Endothelial cell of umbilical vein (primary cell): ENCODE data around the gene MXD4. TPM values are rescaled to one million over a fixed set of nuclear protein-coding genes. Genes with fewer than 3 reads are reported as not detected.
"Not testable (repeated sequence)": the region's sequence is repeated elsewhere in the genome, so short reads cannot be mapped to it uniquely, and the experiment has no call there.

Source experiments
- BruUV-seq: library from RNA; stranded (reverse); fragments of 400-500 nt; replicated peaks from 2 replicates; lab custom pipeline; 2021; lab: Mats Ljungman, UMichigan
- CTCF ChIA-PET: fragments of 300-600, 350-600 bp; sonication (Branson Sonifier 250); formaldehyde crosslinking; loops from one replicate; lab custom pipeline; 2021; ENCODE audit warnings: antibody characterized with exemption, inconsistent platforms; lab: Charles Lee
- POLR2A ChIA-PET: fragments of 300-600, 350-600 bp; sonication (Branson Sonifier 250); formaldehyde crosslinking; loops from one replicate; lab custom pipeline; 2021; ENCODE audit warnings: antibody characterized with exemption, inconsistent platforms; lab: Charles Lee
- DNase-seq: peaks from one replicate; pipeline ENCODE4 v3.0.0-alpha.2; 2011; ENCODE audit warnings: low read depth, low spot score
- FAIRE-seq: peaks from 2 replicates; lab custom pipeline; 2011; peaks lifted over from hg19 to GRCh38; lab: Jason Lieb, UNC
- H2AFZ ChIP-seq: 2 replicates; pipeline ENCODE4 v1.6.0; 2012; ENCODE audit warnings: low read depth, low read length, control low read depth, inconsistent platforms
- H3K27ac ChIP-seq: 2 replicates; pipeline ENCODE4 v1.5.1; 2011; ENCODE audit warnings: low read depth, mild to moderate bottlenecking, control low read depth, low read length, moderate library complexity; ENCODE audit not compliant: insufficient read depth
- H3K27me3 ChIP-seq, 2 experiments: 2 replicates each; pipeline versions ENCODE4 v1.6.0 to v1.6.1; 2011; ENCODE audit warnings: low read length in 2 of 2, mixed read lengths in 1 of 2; ENCODE audit not compliant: control insufficient read depth in 2 of 2, insufficient read depth in 2 of 2
- H3K36me3 ChIP-seq, 2 experiments: 2 replicates in 1 of 2; 3 replicates in 1 of 2; pipeline ENCODE4 v1.5.1; 2011; ENCODE audit warnings: low read length in 2 of 2, mild to moderate bottlenecking in 1 of 2, moderate library complexity in 1 of 2; ENCODE audit not compliant: control insufficient read depth in 2 of 2, insufficient read depth in 2 of 2; ENCODE audit errors: extremely low read depth in 1 of 2
- H3K4me1 ChIP-seq: 3 replicates; pipeline ENCODE4 v1.5.1; 2011; ENCODE audit warnings: mild to moderate bottlenecking, low read length; ENCODE audit not compliant: control insufficient read depth, insufficient read depth; ENCODE audit errors: extremely low read depth
- H3K4me2 ChIP-seq: 2 replicates; pipeline ENCODE4 v1.6.1; 2011; ENCODE audit warnings: low read length, control low read depth, mixed read lengths; ENCODE audit not compliant: insufficient read depth
- H3K4me3 ChIP-seq, 3 experiments: fragments of 200-600 bp in 1 of 3; sonication (generic), shearing (Covaris generic) in 1 of 3; replicated peaks in 1 of 3; 2 replicates each; pipeline ENCODE4 v1.5.1; 2011 to 2016; ENCODE audit warnings: control low read depth in 3 of 3, low read length in 3 of 3, mild to moderate bottlenecking in 2 of 3, inconsistent platforms in 1 of 3, low read depth in 1 of 3, moderate library complexity in 1 of 3; ENCODE audit not compliant: insufficient read depth in 1 of 3
- H3K79me2 ChIP-seq: 2 replicates; pipeline ENCODE4 v1.6.0; 2012; ENCODE audit warnings: low read length, inconsistent platforms; ENCODE audit not compliant: control insufficient read depth, insufficient read depth
- H3K9ac ChIP-seq: replicated peaks from 2 replicates; pipeline ENCODE3; 2011; ENCODE audit warnings: low read length, control low read depth; ENCODE audit not compliant: insufficient read depth; ENCODE audit errors: extremely low read depth
- H3K9me1 ChIP-seq: replicated peaks from 3 replicates; pipeline ENCODE4 v1.6.0; 2011; ENCODE audit warnings: mild to moderate bottlenecking, low read length; ENCODE audit not compliant: control insufficient read depth, insufficient read depth; ENCODE audit errors: extremely low read depth
- H3K9me3 ChIP-seq: replicated peaks from 2 replicates; pipeline ENCODE4 v1.5.1; 2012; ENCODE audit warnings: low read length, inconsistent platforms; ENCODE audit not compliant: control insufficient read depth, insufficient read depth
- H4K20me1 ChIP-seq: replicated peaks from 2 replicates; pipeline ENCODE3; 2011; ENCODE audit warnings: mild to moderate bottlenecking, low read length; ENCODE audit not compliant: control insufficient read depth, insufficient read depth; ENCODE audit errors: extremely low read depth
- FOS ChIP-seq: IDR thresholded peaks from 2 replicates; pipeline ENCODE4 v1.6.1; 2011; ENCODE audit warnings: mild to moderate bottlenecking, low read length, moderate library complexity, borderline replicate concordance; ENCODE audit not compliant: insufficient read depth
- GATA2 ChIP-seq: IDR thresholded peaks from 2 replicates; pipeline ENCODE4 v1.7.0; 2011; ENCODE audit warnings: low read depth, mild to moderate bottlenecking, moderate library complexity, mixed read lengths, low read length; ENCODE audit not compliant: insufficient read length, insufficient read depth
- dilution Hi-C: fragments of 300-500 bp; cut with MboI; formaldehyde crosslinking; loops from one replicate; pipeline ENCODE4 v1.15.0; 2019; ENCODE audit warnings: low sequenced_read_pairs; ENCODE audit not compliant: extremely low pct_ligation_motif_present
- intact Hi-C: fragments of 100-400 bp; cut with micrococcal nuclease; formaldehyde crosslinking; loops from one replicate; pipeline ENCODE4 v1.10.0; 2022
- polyA plus RNA-seq, 4 experiments: library from polyadenylated mRNA; depleted of rRNA in 3 of 4; stranded (reverse) in 3 of 4; unstranded in 1 of 4; fragments of >200 nt; gene quantifications; 2 replicates each; pipeline versions ENCODE4 v1.2.1 to v1.2.3, GENCODE V29; 2011 to 2012; ENCODE audit warnings: missing spikeins in 1 of 4
- small RNA-seq: library from RNA; depleted of rRNA; stranded (forward); fragments of <200 nt; gene quantifications from one replicate; pipeline ENCODE3, GENCODE V24; 2012; ENCODE audit warnings: low replicate concordance, low read depth; ENCODE audit not compliant: insufficient read depth, insufficient read length
- total RNA-seq: library from RNA; stranded (reverse); gene quantifications from 2 replicates; pipeline ENCODE4 v1.2.3, GENCODE V29; 2021

MXD4 gene
- total and polyA plus RNA-seq, 2 donors (not counting 3 experiments of a cell fraction or from before 2014, with no cell fraction given) = 62.7 to 74.1 TPM

- DNase-seq (no peak), FAIRE-seq (no peak)
- CTCF ChIA-PET = interaction anchor here (1.4 kb wide), 2 partner anchors 13 to 224 kb away, joined by 3 to 4 read pairs; no protein-coding TSS in a partner anchor
- Histone ChIP-seq H3K79me2 (no peaks in the 10 kb centered on the region), H3K4me1 (no peaks in the 10 kb centered on the region), H4K20me1 (no peaks in the 10 kb centered on the region), H3K36me3 (no peaks in the 10 kb centered on the region), H2AFZ (no peak overlapping the region), H3K9ac (no peak overlapping the region), H3K4me2 (no peak overlapping the region), H3K9me1 (no peaks in the 10 kb centered on the region), H3K9me3 (no peaks in the 10 kb centered on the region), H3K4me3 (no peak overlapping the region), H3K27ac (no peak overlapping the region), H3K27me3 (no peaks in the 10 kb centered on the region)
- BruUV-seq = no TSS peak
- dilution Hi-C loops = no loop called here
- TF ChIP-seq GATA2 = no peak
- no peak for TF ChIP-seq FOS
- intact Hi-C loops = no loop called here
- POLR2A ChIA-PET = no interaction called here
Measured at GRCh38 chr4:2212831-2213230, 49.1 kb downstream of the MXD4 start.

- H3K9me1 ChIP-seq, H2AFZ ChIP-seq, H3K36me3 ChIP-seq, H3K79me2 ChIP-seq, POLR2A ChIA-PET, intact Hi-C loops, CTCF ChIA-PET, FAIRE-seq, H3K27me3 ChIP-seq, H3K9me3 ChIP-seq, H3K4me2 ChIP-seq, H3K27ac ChIP-seq, H4K20me1 ChIP-seq, H3K4me3 ChIP-seq, dilution Hi-C loops, H3K9ac ChIP-seq, H3K4me1 ChIP-seq, DNase-seq, BruUV-seq: not testable (repeated sequence)
Measured at GRCh38 chr4:2202789-2203188, 59.1 kb downstream of the MXD4 start.

Small RNA genes lying within 50 kb of the gene (small RNA-seq; reads per million reads assigned to genes)
- not detected for gene COX6B1P5

Other genes with a start within 250 kb of the MXD4 start
- 0.11 and 0.12 TPM in 2 replicates for gene NAT8L, start 202.8 kb downstream of the MXD4 start, total RNA-seq
- gene NAT8L, start 202.8 kb downstream of the MXD4 start, polyA plus RNA-seq = 0.10 and 0.11 TPM in 2 replicates
- gene HAUS3, start 20.0 kb downstream of the MXD4 start, total RNA-seq = 15.9 and 16.0 TPM in 2 replicates
- 4.4 and 4.6 TPM in 2 replicates for gene HAUS3, start 20.0 kb downstream of the MXD4 start, polyA plus RNA-seq
- gene POLN, start 20.0 kb downstream of the MXD4 start, total RNA-seq = 3.1 and 4.2 TPM in 2 replicates
- 1.3 TPM in 2 replicates for gene POLN, start 20.0 kb downstream of the MXD4 start, polyA plus RNA-seq
- gene ZFYVE28, start 156.5 kb upstream of the MXD4 start, total RNA-seq = 7.1 and 10.8 TPM in 2 replicates
- 5.8 and 7.2 TPM in 2 replicates for gene ZFYVE28, start 156.5 kb upstream of the MXD4 start, polyA plus RNA-seq
- 0.12 TPM in 1 of 2 replicates, not detected in the other for gene CFAP99, start 156.8 kb upstream of the MXD4 start, total RNA-seq
- 0.03 TPM in 1 of 2 replicates, not detected in the other for gene CFAP99, start 156.8 kb upstream of the MXD4 start, polyA plus RNA-seq
- gene RNF4, start 207.0 kb upstream of the MXD4 start, total RNA-seq = 67.5 and 71.4 TPM in 2 replicates
- 56.9 and 64.3 TPM in 2 replicates for gene RNF4, start 207.0 kb upstream of the MXD4 start, polyA plus RNA-seq